RWPE2 (cell line): ENCODE results near the gene ZDHHC3.
"Not testable (repeated sequence)": the region's sequence is repeated elsewhere in the genome, so short reads cannot be mapped to it uniquely, and the experiment has no call there.

Experiments
- ATAC-seq: fragments of 200-7000 bp; cut with Tn5 transposase; 3 replicates; pipeline ENCODE4 v1.9.1; 2021; ENCODE audit warnings: low read depth
- DNase-seq: peaks from one replicate; pipeline ENCODE4 v3.0.0-alpha.2; 2020; ENCODE audit warnings: low spot score
- H3K27ac ChIP-seq: fragments of 450-650 bp; 2 replicates; pipeline ENCODE4 v1.5.1; 2017; ENCODE audit warnings: mild to moderate bottlenecking; ENCODE audit not compliant: poor library complexity, severe bottlenecking
- H3K27me3 ChIP-seq: fragments of 250-450 bp; sonication (Bioruptor Pico); 2 replicates; pipeline ENCODE4 v1.5.1; 2021; ENCODE audit warnings: mild to moderate bottlenecking, moderate library complexity; ENCODE audit not compliant: insufficient read depth, poor library complexity, severe bottlenecking
- H3K36me3 ChIP-seq: fragments of 250-450 bp; sonication (Bioruptor Pico); 2 replicates; pipeline ENCODE4 v1.5.1; 2020; ENCODE audit warnings: low read depth, mild to moderate bottlenecking, moderate library complexity
- H3K4me1 ChIP-seq: fragments of 250-450 bp; sonication (Bioruptor Pico); 2 replicates; pipeline ENCODE4 v1.5.1; 2021; ENCODE audit warnings: mild to moderate bottlenecking, moderate library complexity; ENCODE audit not compliant: insufficient read depth, poor library complexity, severe bottlenecking
- H3K4me3 ChIP-seq: fragments of 250-450 bp; sonication (Bioruptor Pico); 2 replicates; pipeline ENCODE4 v1.5.1; 2021; ENCODE audit warnings: mild to moderate bottlenecking, moderate library complexity; ENCODE audit not compliant: severe bottlenecking
- H3K9me3 ChIP-seq: fragments of 250-450 bp; sonication (Bioruptor Pico); 2 replicates; pipeline ENCODE4 v1.5.1; 2021; ENCODE audit warnings: mild to moderate bottlenecking, moderate library complexity; ENCODE audit not compliant: severe bottlenecking
- TF ChIP-seq, protein P1 (sequence below): fragments of 450-650 bp; IDR thresholded peaks from one replicate; pipeline ENCODE4 v1.5.1; 2017; ENCODE audit warnings: mild to moderate bottlenecking, moderate library complexity; ENCODE audit not compliant: poor library complexity, severe bottlenecking

ZDHHC3 gene

DNA sequence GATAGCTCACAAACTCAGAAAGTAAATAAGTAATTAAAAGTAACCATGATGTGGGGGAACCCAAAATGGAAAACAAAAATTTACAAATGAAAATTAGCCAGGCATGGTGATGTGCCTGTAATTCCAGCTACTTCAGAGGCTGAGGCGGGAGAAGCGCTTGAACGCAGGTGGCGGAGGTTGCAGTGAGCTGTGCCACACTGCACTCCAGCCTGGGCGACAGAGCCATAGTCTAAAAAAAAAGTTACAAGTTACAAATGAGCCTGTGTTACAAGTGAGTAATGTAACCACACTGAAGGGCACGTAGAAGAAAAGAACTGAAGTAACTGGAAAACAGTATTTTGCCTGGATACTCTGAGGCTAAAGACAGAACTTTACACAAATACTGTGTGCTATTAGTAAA lies 11.4 kb upstream of the ZDHHC3 start:
- H3K27ac ChIP-seq, result no peak overlapping the region

GRCh38 chr3:44986330-44986729 lies 10.4 kb upstream of the ZDHHC3 start:
- not testable (repeated sequence) for H3K27me3 ChIP-seq, ATAC-seq, H3K4me3 ChIP-seq, H3K9me3 ChIP-seq, H3K27ac ChIP-seq, DNase-seq
- H3K4me1 ChIP-seq, result peaks cover 30% of the 10 kb centered on the region
- H3K36me3 ChIP-seq, result peaks cover 40% of the 10 kb centered on the region

More for the DNA sequence above, 11.4 kb upstream of the ZDHHC3 start:
- H3K27me3 ChIP-seq, result no peaks in the 10 kb centered on the region
- H3K9me3 ChIP-seq, result no peaks in the 10 kb centered on the region
- peaks cover 33% of the 10 kb centered on the region for H3K4me1 ChIP-seq
- no peak overlapping the region for H3K4me3 ChIP-seq
- DNase-seq, result no peak
- TF ChIP-seq, protein P1, sequence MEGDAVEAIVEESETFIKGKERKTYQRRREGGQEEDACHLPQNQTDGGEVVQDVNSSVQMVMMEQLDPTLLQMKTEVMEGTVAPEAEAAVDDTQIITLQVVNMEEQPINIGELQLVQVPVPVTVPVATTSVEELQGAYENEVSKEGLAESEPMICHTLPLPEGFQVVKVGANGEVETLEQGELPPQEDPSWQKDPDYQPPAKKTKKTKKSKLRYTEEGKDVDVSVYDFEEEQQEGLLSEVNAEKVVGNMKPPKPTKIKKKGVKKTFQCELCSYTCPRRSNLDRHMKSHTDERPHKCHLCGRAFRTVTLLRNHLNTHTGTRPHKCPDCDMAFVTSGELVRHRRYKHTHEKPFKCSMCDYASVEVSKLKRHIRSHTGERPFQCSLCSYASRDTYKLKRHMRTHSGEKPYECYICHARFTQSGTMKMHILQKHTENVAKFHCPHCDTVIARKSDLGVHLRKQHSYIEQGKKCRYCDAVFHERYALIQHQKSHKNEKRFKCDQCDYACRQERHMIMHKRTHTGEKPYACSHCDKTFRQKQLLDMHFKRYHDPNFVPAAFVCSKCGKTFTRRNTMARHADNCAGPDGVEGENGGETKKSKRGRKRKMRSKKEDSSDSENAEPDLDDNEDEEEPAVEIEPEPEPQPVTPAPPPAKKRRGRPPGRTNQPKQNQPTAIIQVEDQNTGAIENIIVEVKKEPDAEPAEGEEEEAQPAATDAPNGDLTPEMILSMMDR, result no peak
- ATAC-seq, result no peak
- H3K36me3 ChIP-seq, result peaks cover 48% of the 10 kb centered on the region

- ATAC-seq, result no peak
- Histone ChIP-seq H3K27ac (peak overlapping the region; percentile 82), H3K4me3 (no peak overlapping the region), H3K36me3 (peaks cover 20% of the 10 kb centered on the region), H3K27me3 (no peaks in the 10 kb centered on the region), H3K4me1 (peaks cover 37% of the 10 kb centered on the region), H3K9me3 (no peaks in the 10 kb centered on the region)
- TF ChIP-seq, protein P1, result no peak
- DNase-seq, result no peak
Observed at GRCh38 chr3:44984335-44984734, 8.4 kb upstream of the ZDHHC3 start.

DNA sequence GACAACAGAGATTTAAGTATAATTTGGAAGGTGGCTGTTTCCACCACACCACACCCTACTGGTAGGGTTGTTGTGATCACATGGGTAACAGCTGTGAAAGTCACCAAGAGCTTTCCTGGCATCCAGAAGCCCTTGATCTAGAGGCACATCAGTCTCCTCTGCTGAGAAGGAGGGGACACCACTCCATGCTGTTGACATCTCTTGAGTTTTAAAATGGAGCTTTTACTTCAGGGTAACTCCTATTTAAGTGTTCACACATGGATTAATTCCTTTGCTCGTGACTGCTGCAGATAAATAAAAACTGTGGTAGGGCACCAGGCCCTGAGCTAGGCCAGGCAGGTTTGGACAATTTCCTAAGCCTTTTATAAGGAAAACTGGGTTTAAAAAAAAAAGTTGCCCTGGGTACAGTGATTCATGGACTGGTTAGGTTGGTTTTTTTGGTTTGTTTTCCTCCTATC lies 7.5 kb upstream of the ZDHHC3 start:
- peak overlapping the region; percentile 82 for H3K27ac ChIP-seq
- no peak for DNase-seq
- H3K4me3 ChIP-seq, result no peak overlapping the region
- ATAC-seq, result peak; percentile 75
- peaks cover 37% of the 10 kb centered on the region for H3K4me1 ChIP-seq
- H3K9me3 ChIP-seq, result no peaks in the 10 kb centered on the region
- TF ChIP-seq, protein P1, result no peak
- H3K27me3 ChIP-seq, result no peaks in the 10 kb centered on the region
- H3K36me3 ChIP-seq, result peaks cover 12% of the 10 kb centered on the region

DNA sequence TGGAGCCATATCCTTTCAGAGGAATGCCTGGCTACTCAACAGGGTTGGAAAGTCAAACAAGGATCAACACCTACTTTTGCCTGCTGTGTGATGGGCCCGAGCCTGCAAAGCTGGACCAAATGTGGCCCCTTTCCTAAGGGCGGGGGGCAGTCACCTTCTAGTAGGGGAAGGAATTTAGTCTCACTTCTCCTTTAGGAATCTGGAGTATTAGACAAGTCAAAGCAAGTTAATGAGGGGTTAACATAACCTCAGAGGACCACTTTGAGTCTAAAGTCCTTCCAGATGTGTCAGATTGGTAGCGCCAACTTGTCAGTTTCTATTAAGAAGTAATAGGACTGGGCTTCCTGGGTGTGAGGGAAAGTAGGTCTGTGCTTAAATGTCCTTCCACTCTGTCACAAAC lies 6.8 kb upstream of the ZDHHC3 start:
- no peak for DNase-seq
- H3K9me3 ChIP-seq, result no peaks in the 10 kb centered on the region
- no peaks in the 10 kb centered on the region for H3K27me3 ChIP-seq
- peak overlapping the region; percentile 82 for H3K27ac ChIP-seq
- TF ChIP-seq, protein P1, result no peak
- ATAC-seq, result no peak
- peaks cover 12% of the 10 kb centered on the region for H3K36me3 ChIP-seq
- H3K4me3 ChIP-seq, result no peak overlapping the region
- H3K4me1 ChIP-seq, result peaks cover 39% of the 10 kb centered on the region
